ENCODE results near the gene SRRM5. TPM values are rescaled to one million over a fixed set of nuclear protein-coding genes. Genes with fewer than 3 reads are reported as not detected.

SRRM5 gene
- total RNA-seq, 1 experiment from 2014 or later, result 0.70 TPM

DNA sequence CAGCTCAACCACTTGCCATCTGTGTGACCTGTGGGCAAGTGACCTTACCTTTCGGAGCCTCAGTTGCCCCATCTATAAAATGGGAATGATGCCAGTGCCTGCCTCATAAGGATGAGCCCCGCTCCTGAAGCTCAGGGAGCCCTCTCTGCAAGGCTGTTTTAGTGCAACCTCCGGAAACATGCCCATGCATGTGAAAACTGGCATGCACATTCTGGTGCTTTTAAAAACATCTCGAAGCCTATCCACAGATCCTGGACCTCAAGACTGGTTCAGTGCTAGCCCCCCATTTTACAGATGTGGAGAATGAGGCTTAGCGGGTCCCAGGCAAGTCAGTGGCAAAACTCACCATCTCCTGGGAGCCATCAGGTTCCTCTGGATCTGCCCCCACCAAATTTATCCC, 22.2 kb downstream of the SRRM5 start:
- Histone ChIP-seq H4K20me1 (ENCODE audit: control insufficient read depth, insufficient read depth, insufficient read length) (no peaks in the 10 kb centered on the region), H3K23ac (ENCODE audit: insufficient read length, low read depth, low read length) (no peak overlapping the region), H3K27ac (ENCODE audit: insufficient read length, low read depth, low read length) (no peak overlapping the region), H3K18ac (ENCODE audit: insufficient read length, low read depth, low read length) (no peak overlapping the region), H3K56ac (ENCODE audit: insufficient read length, low read depth, low read length) (no peak overlapping the region), H2BK20ac (ENCODE audit: low read depth, low read length, poor library complexity, severe bottlenecking) (no peak overlapping the region), H3K9ac (ENCODE audit: extremely low read depth, insufficient read length, low read length) (no peak overlapping the region), H3K4me1 (ENCODE audit: insufficient read depth, low read length) (peaks cover 3% of the 10 kb centered on the region; the same call in 1 of the 2 replicates), H3K79me1 (ENCODE audit: insufficient read depth, low read depth, low read length, poor library complexity, severe bottlenecking) (no peaks in the 10 kb centered on the region), H2AK5ac (ENCODE audit: insufficient read length, low read length) (no peak overlapping the region), H4K91ac (ENCODE audit: insufficient read length, low read depth, low read length) (no peak overlapping the region), H4K8ac (replicated peaks; ENCODE audit: insufficient read length, low read depth, low read length) (no peak overlapping the region), H2AFZ (ENCODE audit: low read length) (no peak overlapping the region), H3K9me3 (ENCODE audit: control insufficient read depth, low read depth, low read length) (no peaks in the 10 kb centered on the region), H3K23me2 (ENCODE audit: insufficient read length, low read depth, low read length, poor library complexity, severe bottlenecking) (peaks cover 16% of the 10 kb centered on the region), H2BK5ac (ENCODE audit: insufficient read length, low read length) (no peak overlapping the region), H2BK15ac (ENCODE audit: low read depth, low read length) (no peak overlapping the region), H3K27me3 (ENCODE audit: insufficient read depth, low read length) (peaks cover 11% of the 10 kb centered on the region; the same call in 1 of the 2 replicates), H3K14ac (ENCODE audit: insufficient read depth, low read length) (no peak overlapping the region), H3T11ph (ENCODE audit: low read length) (no peak overlapping the region), H2BK120ac (ENCODE audit: low read depth, low read length, poor library complexity, severe bottlenecking) (no peak overlapping the region), H3K79me2 (ENCODE audit: insufficient read depth, low read length) (no peaks in the 10 kb centered on the region), H4K5ac (ENCODE audit: insufficient read length, low read depth, low read length) (no peak overlapping the region), H2BK12ac (ENCODE audit: insufficient read length, low read depth, low read length) (no peak overlapping the region), H3K4ac (ENCODE audit: low read depth, low read length) (no peak overlapping the region), H3K4me2 (ENCODE audit: insufficient read depth, insufficient read length, low read length) (no peak overlapping the region)
- H3K4me1 Mint-ChIP-seq, result peaks cover 17 to 31% of the 10 kb centered on the region in 2 experiments
- peaks cover 0 to 1% of the 10 kb centered on the region in 2 experiments; a peak in 1 of 5 replicates for H3K9me3 Mint-ChIP-seq
- peaks cover 62% of the 10 kb centered on the region for H3K27me3 Mint-ChIP-seq (ENCODE audit: low read depth)
- no CpG with 5 or more reads among the region's 5 CpGs for whole genome bisulfite sequencing (ENCODE audit: extremely low coverage, insufficient read length, low lambda C conversion rate)
- TF ChIP-seq, protein P1, sequence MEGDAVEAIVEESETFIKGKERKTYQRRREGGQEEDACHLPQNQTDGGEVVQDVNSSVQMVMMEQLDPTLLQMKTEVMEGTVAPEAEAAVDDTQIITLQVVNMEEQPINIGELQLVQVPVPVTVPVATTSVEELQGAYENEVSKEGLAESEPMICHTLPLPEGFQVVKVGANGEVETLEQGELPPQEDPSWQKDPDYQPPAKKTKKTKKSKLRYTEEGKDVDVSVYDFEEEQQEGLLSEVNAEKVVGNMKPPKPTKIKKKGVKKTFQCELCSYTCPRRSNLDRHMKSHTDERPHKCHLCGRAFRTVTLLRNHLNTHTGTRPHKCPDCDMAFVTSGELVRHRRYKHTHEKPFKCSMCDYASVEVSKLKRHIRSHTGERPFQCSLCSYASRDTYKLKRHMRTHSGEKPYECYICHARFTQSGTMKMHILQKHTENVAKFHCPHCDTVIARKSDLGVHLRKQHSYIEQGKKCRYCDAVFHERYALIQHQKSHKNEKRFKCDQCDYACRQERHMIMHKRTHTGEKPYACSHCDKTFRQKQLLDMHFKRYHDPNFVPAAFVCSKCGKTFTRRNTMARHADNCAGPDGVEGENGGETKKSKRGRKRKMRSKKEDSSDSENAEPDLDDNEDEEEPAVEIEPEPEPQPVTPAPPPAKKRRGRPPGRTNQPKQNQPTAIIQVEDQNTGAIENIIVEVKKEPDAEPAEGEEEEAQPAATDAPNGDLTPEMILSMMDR (conservative IDR thresholded peaks at IDR 0.05), result no peak
- no peak for DNase-seq
- H3K36me3 Mint-ChIP-seq (ENCODE audit: insufficient read depth in 1 of 3, low read depth in 3 of 3), result peaks cover 0 to 4% (median 0%) of the 10 kb centered on the region in 3 experiments; a peak in 2 of 7 replicates
- no peak overlapping the region for H3K27ac Mint-ChIP-seq
- no peak overlapping the region; a peak in 1 of 5 replicates for H3K4me3 Mint-ChIP-seq
